ENCODE measurements around the gene TRAM2.

GRCh38 chr6:52511163-52511562 lies 65.7 kb downstream of the TRAM2 start:
- TF ChIP-seq, protein P1, sequence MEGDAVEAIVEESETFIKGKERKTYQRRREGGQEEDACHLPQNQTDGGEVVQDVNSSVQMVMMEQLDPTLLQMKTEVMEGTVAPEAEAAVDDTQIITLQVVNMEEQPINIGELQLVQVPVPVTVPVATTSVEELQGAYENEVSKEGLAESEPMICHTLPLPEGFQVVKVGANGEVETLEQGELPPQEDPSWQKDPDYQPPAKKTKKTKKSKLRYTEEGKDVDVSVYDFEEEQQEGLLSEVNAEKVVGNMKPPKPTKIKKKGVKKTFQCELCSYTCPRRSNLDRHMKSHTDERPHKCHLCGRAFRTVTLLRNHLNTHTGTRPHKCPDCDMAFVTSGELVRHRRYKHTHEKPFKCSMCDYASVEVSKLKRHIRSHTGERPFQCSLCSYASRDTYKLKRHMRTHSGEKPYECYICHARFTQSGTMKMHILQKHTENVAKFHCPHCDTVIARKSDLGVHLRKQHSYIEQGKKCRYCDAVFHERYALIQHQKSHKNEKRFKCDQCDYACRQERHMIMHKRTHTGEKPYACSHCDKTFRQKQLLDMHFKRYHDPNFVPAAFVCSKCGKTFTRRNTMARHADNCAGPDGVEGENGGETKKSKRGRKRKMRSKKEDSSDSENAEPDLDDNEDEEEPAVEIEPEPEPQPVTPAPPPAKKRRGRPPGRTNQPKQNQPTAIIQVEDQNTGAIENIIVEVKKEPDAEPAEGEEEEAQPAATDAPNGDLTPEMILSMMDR (IDR thresholded peaks at IDR 0.05), result no peak
- TF ChIP-seq POLR2A (IDR thresholded peaks at IDR 0.05), result no peak
